Measurements from ENCODE around the gene GLIS2. TPM values are rescaled to one million over a fixed set of nuclear protein-coding genes. Genes with fewer than 3 reads are reported as not detected.
A peak's percentile ranks its signal among the peaks of the same experiment; 100 is the strongest.

GLIS2 gene
- polyA plus RNA-seq, 2 of the 4 experiments (the other 2 are of a cell fraction), result 5.5 to 15.8 TPM

DNA sequence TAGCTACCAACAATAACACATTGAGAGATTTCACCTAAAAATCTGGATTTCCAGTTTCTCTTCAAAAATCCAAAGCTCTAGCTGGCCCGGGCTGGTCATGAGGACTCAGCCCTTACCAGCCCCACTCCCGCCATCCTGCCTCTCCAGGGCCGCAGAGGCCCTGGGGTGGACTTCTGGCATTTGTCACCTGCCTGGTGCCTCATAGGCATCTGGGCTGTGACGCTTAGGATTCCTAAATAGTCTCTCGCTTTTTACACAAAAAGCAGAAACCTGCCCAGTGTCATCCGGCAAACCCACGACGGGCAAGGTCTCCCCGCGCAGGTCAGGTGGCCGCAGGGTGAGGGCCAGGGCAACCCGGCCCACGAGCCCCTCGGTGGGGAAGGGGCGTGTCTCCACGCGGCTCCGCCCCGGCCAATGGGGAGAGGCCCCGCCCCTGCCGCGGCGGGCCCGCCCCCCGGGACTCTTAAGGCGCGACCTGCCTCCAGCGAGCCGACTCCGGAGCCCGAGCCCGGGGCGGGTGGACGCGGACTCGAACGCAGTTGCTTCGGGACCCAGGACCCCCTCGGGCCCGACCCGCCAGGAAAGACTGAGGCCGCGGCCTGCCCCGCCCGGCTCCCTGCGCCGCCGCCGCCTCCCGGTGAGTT lies 55.6 kb downstream of the GLIS2 start, which contains the start of gene VASN (continued):
- TF ChIP-seq RFX5 (IDR thresholded peaks at IDR 0.05) (no peak), HOXB5 (CRISPR knock-in tag; IDR thresholded peaks at IDR 0.05) (no peak), FOSB (CRISPR knock-in tag; IDR thresholded peaks at IDR 0.05) (no peak), ZC3H11A (IDR thresholded peaks at IDR 0.05) (no peak), EP300 (IDR thresholded peaks at IDR 0.05) (no peak), SMC3 (IDR thresholded peaks at IDR 0.05) (no peak), BHLHE40 (IDR thresholded peaks at IDR 0.05; ENCODE audit: low read depth, low read length) (no peak), KDM5A (IDR thresholded peaks at IDR 0.05) (no peak), EHF (CRISPR knock-in tag; IDR thresholded peaks at IDR 0.05) (no peak), ZSCAN20 (CRISPR knock-in tag; IDR thresholded peaks at IDR 0.05) (no peak), ZFP36 (IDR thresholded peaks at IDR 0.05; ENCODE audit: borderline replicate concordance, partially characterized antibody) (no peak)
- TF ChIP-seq, protein P1, sequence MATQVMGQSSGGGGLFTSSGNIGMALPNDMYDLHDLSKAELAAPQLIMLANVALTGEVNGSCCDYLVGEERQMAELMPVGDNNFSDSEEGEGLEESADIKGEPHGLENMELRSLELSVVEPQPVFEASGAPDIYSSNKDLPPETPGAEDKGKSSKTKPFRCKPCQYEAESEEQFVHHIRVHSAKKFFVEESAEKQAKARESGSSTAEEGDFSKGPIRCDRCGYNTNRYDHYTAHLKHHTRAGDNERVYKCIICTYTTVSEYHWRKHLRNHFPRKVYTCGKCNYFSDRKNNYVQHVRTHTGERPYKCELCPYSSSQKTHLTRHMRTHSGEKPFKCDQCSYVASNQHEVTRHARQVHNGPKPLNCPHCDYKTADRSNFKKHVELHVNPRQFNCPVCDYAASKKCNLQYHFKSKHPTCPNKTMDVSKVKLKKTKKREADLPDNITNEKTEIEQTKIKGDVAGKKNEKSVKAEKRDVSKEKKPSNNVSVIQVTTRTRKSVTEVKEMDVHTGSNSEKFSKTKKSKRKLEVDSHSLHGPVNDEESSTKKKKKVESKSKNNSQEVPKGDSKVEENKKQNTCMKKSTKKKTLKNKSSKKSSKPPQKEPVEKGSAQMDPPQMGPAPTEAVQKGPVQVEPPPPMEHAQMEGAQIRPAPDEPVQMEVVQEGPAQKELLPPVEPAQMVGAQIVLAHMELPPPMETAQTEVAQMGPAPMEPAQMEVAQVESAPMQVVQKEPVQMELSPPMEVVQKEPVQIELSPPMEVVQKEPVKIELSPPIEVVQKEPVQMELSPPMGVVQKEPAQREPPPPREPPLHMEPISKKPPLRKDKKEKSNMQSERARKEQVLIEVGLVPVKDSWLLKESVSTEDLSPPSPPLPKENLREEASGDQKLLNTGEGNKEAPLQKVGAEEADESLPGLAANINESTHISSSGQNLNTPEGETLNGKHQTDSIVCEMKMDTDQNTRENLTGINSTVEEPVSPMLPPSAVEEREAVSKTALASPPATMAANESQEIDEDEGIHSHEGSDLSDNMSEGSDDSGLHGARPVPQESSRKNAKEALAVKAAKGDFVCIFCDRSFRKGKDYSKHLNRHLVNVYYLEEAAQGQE (IDR thresholded peaks at IDR 0.05), result no peak
- TF ChIP-seq, protein P2, sequence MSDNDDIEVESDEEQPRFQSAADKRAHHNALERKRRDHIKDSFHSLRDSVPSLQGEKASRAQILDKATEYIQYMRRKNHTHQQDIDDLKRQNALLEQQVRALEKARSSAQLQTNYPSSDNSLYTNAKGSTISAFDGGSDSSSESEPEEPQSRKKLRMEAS (IDR thresholded peaks at IDR 0.05), result no peak; the same call in 1 of the 2 replicates
- TF ChIP-seq, protein P3, sequence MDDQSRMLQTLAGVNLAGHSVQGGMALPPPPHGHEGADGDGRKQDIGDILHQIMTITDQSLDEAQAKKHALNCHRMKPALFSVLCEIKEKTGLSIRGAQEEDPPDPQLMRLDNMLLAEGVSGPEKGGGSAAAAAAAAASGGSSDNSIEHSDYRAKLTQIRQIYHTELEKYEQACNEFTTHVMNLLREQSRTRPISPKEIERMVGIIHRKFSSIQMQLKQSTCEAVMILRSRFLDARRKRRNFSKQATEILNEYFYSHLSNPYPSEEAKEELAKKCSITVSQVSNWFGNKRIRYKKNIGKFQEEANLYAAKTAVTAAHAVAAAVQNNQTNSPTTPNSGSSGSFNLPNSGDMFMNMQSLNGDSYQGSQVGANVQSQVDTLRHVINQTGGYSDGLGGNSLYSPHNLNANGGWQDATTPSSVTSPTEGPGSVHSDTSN (IDR thresholded peaks at IDR 0.05), result no peak
- TF ChIP-seq, protein P4, sequence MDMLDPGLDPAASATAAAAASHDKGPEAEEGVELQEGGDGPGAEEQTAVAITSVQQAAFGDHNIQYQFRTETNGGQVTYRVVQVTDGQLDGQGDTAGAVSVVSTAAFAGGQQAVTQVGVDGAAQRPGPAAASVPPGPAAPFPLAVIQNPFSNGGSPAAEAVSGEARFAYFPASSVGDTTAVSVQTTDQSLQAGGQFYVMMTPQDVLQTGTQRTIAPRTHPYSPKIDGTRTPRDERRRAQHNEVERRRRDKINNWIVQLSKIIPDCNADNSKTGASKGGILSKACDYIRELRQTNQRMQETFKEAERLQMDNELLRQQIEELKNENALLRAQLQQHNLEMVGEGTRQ (IDR thresholded peaks at IDR 0.05), result peak; percentile 12; the same call in 1 of the 2 replicates

DNA sequence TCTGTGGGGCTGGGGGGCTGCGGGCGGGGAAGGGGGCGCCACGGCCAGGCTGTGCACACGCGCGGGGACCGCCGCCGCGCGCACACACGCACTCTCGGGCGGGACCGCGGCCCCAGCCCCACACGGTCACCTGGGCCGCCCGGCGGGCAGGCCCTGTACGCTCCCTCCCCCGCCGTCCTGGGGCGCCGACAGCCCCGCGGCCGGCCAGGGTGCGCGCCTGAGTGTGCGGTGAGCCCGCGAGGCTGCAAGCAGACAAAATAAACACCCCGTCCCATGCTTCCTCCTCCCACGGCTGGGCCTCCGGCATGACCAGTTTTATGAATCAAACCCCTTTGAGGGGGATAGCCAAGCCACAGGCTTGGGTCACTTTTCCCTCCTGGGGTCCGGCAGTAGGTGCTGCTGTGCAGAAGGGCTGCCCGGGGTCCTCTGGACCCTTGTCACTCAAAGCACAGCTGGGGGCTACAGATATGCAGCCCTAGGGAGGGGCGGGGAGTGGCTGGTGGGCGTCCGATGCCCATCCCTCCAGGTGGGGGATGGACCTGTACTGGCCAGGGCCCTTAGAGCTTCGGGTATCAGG lies 56.2 kb downstream of the GLIS2 start:
- WGBS (ENCODE audit: missing lambda C conversion rate), result under 1% methylated on average over 19 of the region's 43 CpGs
- FAIRE-seq (no peak), ATAC-seq (peak; percentile 23 to 30), DNase-seq (ENCODE audit: low read depth in 1 of 2, low spot score in 1 of 2) (no peak)
- no peaks in the 10 kb centered on the region for H3K9me3 ChIP-seq
- H3K4me2 ChIP-seq, result peak overlapping the region; percentile 97
- H3K27ac ChIP-seq, result peak overlapping the region; percentile 74 to 94
- H3K4me1 ChIP-seq, result peaks cover 67% of the 10 kb centered on the region
- H3K4me3 ChIP-seq, result peak overlapping the region; percentile 70
- ChIA-PET POLR2A (no interaction called here), CTCF (interaction anchor here (0.5 to 25.9 kb wide), 2 partner anchors 34 to 48 kb away, joined by 3 to 638 read pairs; no protein-coding TSS in a partner anchor)
- no peak for TF ChIP-seq TP53 (CRISPR knock-in tag; IDR thresholded peaks at IDR 0.05)
- TF ChIP-seq, protein P1 (IDR thresholded peaks at IDR 0.05), result no peak
- no peak for TF ChIP-seq GATA3 (IDR thresholded peaks at IDR 0.05; ENCODE audit: borderline replicate concordance)
- TF ChIP-seq MAZ (IDR thresholded peaks at IDR 0.05; ENCODE audit: borderline replicate concordance, low read depth, low read length), result no peak
- TF ChIP-seq, protein P3 (IDR thresholded peaks at IDR 0.05), result 0 out of 2 replicates have a peak, but pooled peaks have one; percentile 19
- TF ChIP-seq, protein P2 (IDR thresholded peaks at IDR 0.05), result 0 out of 2 replicates have a peak, but pooled peaks have one; percentile 7
- TF ChIP-seq, protein P5, sequence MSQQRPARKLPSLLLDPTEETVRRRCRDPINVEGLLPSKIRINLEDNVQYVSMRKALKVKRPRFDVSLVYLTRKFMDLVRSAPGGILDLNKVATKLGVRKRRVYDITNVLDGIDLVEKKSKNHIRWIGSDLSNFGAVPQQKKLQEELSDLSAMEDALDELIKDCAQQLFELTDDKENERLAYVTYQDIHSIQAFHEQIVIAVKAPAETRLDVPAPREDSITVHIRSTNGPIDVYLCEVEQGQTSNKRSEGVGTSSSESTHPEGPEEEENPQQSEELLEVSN (IDR thresholded peaks at IDR 0.05; ENCODE audit: borderline replicate concordance, low read depth), result no peak
- no peak for TF ChIP-seq NR3C1 (IDR thresholded peaks at IDR 0.05)
- TF ChIP-seq EHMT2 (IDR thresholded peaks at IDR 0.05; ENCODE audit: low read depth), result no peak

All from A549 (cell line).